ENCODE measurements around the gene SYVN1.
"Not testable (repeated sequence)": the region's sequence is repeated elsewhere in the genome, so short reads cannot be mapped to it uniquely, and the experiment has no call there.

The SYVN1 gene

GRCh38 chr11:65151331-65151899, 17.1 kb upstream of the SYVN1 start:
- DNase-seq (ENCODE audit: low read depth), result no peak

GRCh38 chr11:65150509-65151299, 16.4 kb upstream of the SYVN1 start:
- peak; percentile 75 for DNase-seq (ENCODE audit: low read depth)

- DNase-seq (ENCODE audit: low read depth), result not testable (repeated sequence)
Measured at GRCh38 chr11:65150131-65150508, 15.8 kb upstream of the SYVN1 start.

- no peak for DNase-seq (ENCODE audit: low read depth)
Measured at GRCh38 chr11:65148657-65149056, 14.3 kb upstream of the SYVN1 start.

- no peak for DNase-seq (ENCODE audit: low read depth)
Measured at GRCh38 chr11:65147352-65148075, 13.2 kb upstream of the SYVN1 start.

GRCh38 chr11:65141896-65142494, 7.7 kb upstream of the SYVN1 start:
- no peak for DNase-seq (ENCODE audit: low read depth)

- DNase-seq (ENCODE audit: low read depth), result no peak
Measured at GRCh38 chr11:65136515-65137096, 2.3 kb upstream of the SYVN1 start.

GRCh38 chr11:65135633-65136145, 1.4 kb upstream of the SYVN1 start:
- no peak for DNase-seq (ENCODE audit: low read depth)

GRCh38 chr11:65134952-65135632, 773 bp upstream of the SYVN1 start:
- peak; percentile 90 for DNase-seq (ENCODE audit: low read depth)

- no peak for DNase-seq (ENCODE audit: low read depth)
Measured at GRCh38 chr11:65133724-65134123, 595 bp downstream of the SYVN1 start.

GRCh38 chr11:65132988-65133700, 1.2 kb downstream of the SYVN1 start:
- DNase-seq (ENCODE audit: low read depth), result no peak

GRCh38 chr11:65132238-65132987, 1.9 kb downstream of the SYVN1 start:
- DNase-seq (ENCODE audit: low read depth), result no peak

GRCh38 chr11:65131895-65132237, 2.5 kb downstream of the SYVN1 start:
- DNase-seq (ENCODE audit: low read depth), result no peak

- DNase-seq (ENCODE audit: low read depth), result no peak
Measured at GRCh38 chr11:65131417-65131776, 2.9 kb downstream of the SYVN1 start.

- DNase-seq (ENCODE audit: low read depth), result no peak
Measured at GRCh38 chr11:65130631-65131416, 3.5 kb downstream of the SYVN1 start.

GRCh38 chr11:65129649-65130441, 4.5 kb downstream of the SYVN1 start:
- DNase-seq (ENCODE audit: low read depth), result no peak

- DNase-seq (ENCODE audit: low read depth), result no peak
Measured at GRCh38 chr11:65128182-65129145, 5.9 kb downstream of the SYVN1 start.
